ENCODE results near the gene ZNF695. TPM values are rescaled to one million over a fixed set of nuclear protein-coding genes. Genes with fewer than 3 reads are reported as not detected.

The ZNF695 gene
- total RNA-seq, 1 experiment from 2014 or later = 19.7 TPM

GRCh38 chr1:246987083-246987690 lies 20.7 kb downstream of the ZNF695 start:
- no peak overlapping the region for H3K4me3 ChIP-seq
- DNase-seq = peak in 1 of 2 experiments; percentile 13
- H3K36me3 ChIP-seq = peaks cover 68% of the 10 kb centered on the region
- H3K27me3 ChIP-seq = no peaks in the 10 kb centered on the region
- peaks cover 46% of the 10 kb centered on the region for H3K9me3 ChIP-seq (replicated peaks)
- no peaks in the 10 kb centered on the region for H3K4me1 ChIP-seq
- H3K27ac ChIP-seq = no peak overlapping the region

- H3K27me3 ChIP-seq = no peaks in the 10 kb centered on the region
- peaks cover 17% of the 10 kb centered on the region; the same call in 1 of the 2 replicates for H3K9me3 ChIP-seq (replicated peaks)
- no peak overlapping the region for H3K4me3 ChIP-seq
- no peak overlapping the region for H3K27ac ChIP-seq
- no peaks in the 10 kb centered on the region for H3K4me1 ChIP-seq
- no peak for DNase-seq
- peaks cover 44% of the 10 kb centered on the region for H3K36me3 ChIP-seq
Observed at GRCh38 chr1:246978785-246979184, 29.1 kb downstream of the ZNF695 start.

GRCh38 chr1:246978281-246978680 lies 29.6 kb downstream of the ZNF695 start:
- DNase-seq = no peak
- peaks cover 20% of the 10 kb centered on the region; the same call in 1 of the 2 replicates for H3K9me3 ChIP-seq (replicated peaks)
- no peak overlapping the region for H3K27ac ChIP-seq
- no peaks in the 10 kb centered on the region for H3K27me3 ChIP-seq
- no peak overlapping the region for H3K4me3 ChIP-seq
- H3K36me3 ChIP-seq = peaks cover 41% of the 10 kb centered on the region
- no peaks in the 10 kb centered on the region for H3K4me1 ChIP-seq

GRCh38 chr1:246971969-246972368 lies 35.9 kb downstream of the ZNF695 start:
- H3K27me3 ChIP-seq = no peaks in the 10 kb centered on the region
- no peaks in the 10 kb centered on the region for H3K4me1 ChIP-seq

GRCh38 chr1:246971090-246971721 lies 36.7 kb downstream of the ZNF695 start:
- Histone ChIP-seq H3K4me1 (no peaks in the 10 kb centered on the region), H3K27ac (no peak overlapping the region), H3K9me3 (replicated peaks) (peaks cover 9% of the 10 kb centered on the region; the same call in 1 of the 2 replicates), H3K36me3 (no peaks in the 10 kb centered on the region), H3K27me3 (no peaks in the 10 kb centered on the region), H3K4me3 (no peak overlapping the region)
- DNase-seq = peak; percentile 35 to 64

More at GRCh38 chr1:246971969-246972368, 35.9 kb downstream of the ZNF695 start:
- Histone ChIP-seq H3K36me3 (0 out of 2 replicates have a peak, but pooled peaks cover 2% of the 10 kb centered on the region), H3K4me3 (no peak overlapping the region), H3K9me3 (replicated peaks) (peaks cover 9% of the 10 kb centered on the region; the same call in 1 of the 2 replicates), H3K27ac (no peak overlapping the region)
- no peak for DNase-seq

- Histone ChIP-seq H3K27me3 (no peaks in the 10 kb centered on the region), H3K4me3 (no peak overlapping the region), H3K4me1 (no peaks in the 10 kb centered on the region), H3K36me3 (no peaks in the 10 kb centered on the region; the same call in 1 of the 2 replicates), H3K27ac (no peak overlapping the region), H3K9me3 (replicated peaks) (peaks cover 3% of the 10 kb centered on the region; the same call in 1 of the 2 replicates)
- DNase-seq = no peak
Observed at GRCh38 chr1:246969621-246970020, 38.2 kb downstream of the ZNF695 start.

GRCh38 chr1:246966502-246966901 lies 41.4 kb downstream of the ZNF695 start:
- no peak overlapping the region for H3K27ac ChIP-seq
- H3K36me3 ChIP-seq = no peaks in the 10 kb centered on the region; the same call in 1 of the 2 replicates
- H3K4me3 ChIP-seq = no peak overlapping the region
- DNase-seq = no peak
- no peaks in the 10 kb centered on the region for H3K27me3 ChIP-seq
- H3K9me3 ChIP-seq (replicated peaks) = no peaks in the 10 kb centered on the region; the same call in 1 of the 2 replicates
- no peaks in the 10 kb centered on the region for H3K4me1 ChIP-seq

GRCh38 chr1:246959944-246960693 lies 47.7 kb downstream of the ZNF695 start:
- no peaks in the 10 kb centered on the region for H3K27me3 ChIP-seq
- no peaks in the 10 kb centered on the region for H3K4me1 ChIP-seq
- no peak for DNase-seq
- no peak overlapping the region for H3K4me3 ChIP-seq
- H3K27ac ChIP-seq = no peak overlapping the region
- no peaks in the 10 kb centered on the region for H3K9me3 ChIP-seq (replicated peaks)
- peaks cover 11% of the 10 kb centered on the region for H3K36me3 ChIP-seq

- Histone ChIP-seq H3K4me1 (no peaks in the 10 kb centered on the region), H3K27me3 (no peaks in the 10 kb centered on the region), H3K9me3 (replicated peaks) (no peaks in the 10 kb centered on the region), H3K27ac (no peak overlapping the region), H3K4me3 (no peak overlapping the region), H3K36me3 (peaks cover 7% of the 10 kb centered on the region)
- no peak for DNase-seq
Observed at GRCh38 chr1:246954126-246954525, 53.7 kb downstream of the ZNF695 start.

- H3K27me3 ChIP-seq = no peaks in the 10 kb centered on the region
- H3K9me3 ChIP-seq (replicated peaks) = no peaks in the 10 kb centered on the region
- H3K4me1 ChIP-seq = no peaks in the 10 kb centered on the region
- no peak for DNase-seq
- no peaks in the 10 kb centered on the region; the same call in 1 of the 2 replicates for H3K36me3 ChIP-seq
- no peak overlapping the region for H3K27ac ChIP-seq
- H3K4me3 ChIP-seq = no peak overlapping the region
Observed at GRCh38 chr1:246951413-246951812, 56.4 kb downstream of the ZNF695 start.

- no peaks in the 10 kb centered on the region for H3K9me3 ChIP-seq (replicated peaks)
- no peak overlapping the region for H3K4me3 ChIP-seq
Observed at GRCh38 chr1:246949956-246950355, 57.9 kb downstream of the ZNF695 start.

GRCh38 chr1:246947255-246947654 lies 60.6 kb downstream of the ZNF695 start:
- H3K4me3 ChIP-seq = no peak overlapping the region
- H3K9me3 ChIP-seq (replicated peaks) = no peaks in the 10 kb centered on the region
- H3K4me1 ChIP-seq = no peaks in the 10 kb centered on the region
- no peaks in the 10 kb centered on the region for H3K36me3 ChIP-seq
- DNase-seq = no peak
- no peak overlapping the region for H3K27ac ChIP-seq
- no peaks in the 10 kb centered on the region for H3K27me3 ChIP-seq

More at GRCh38 chr1:246949956-246950355, 57.9 kb downstream of the ZNF695 start:
- DNase-seq = no peak
- Histone ChIP-seq H3K4me1 (no peaks in the 10 kb centered on the region), H3K36me3 (no peaks in the 10 kb centered on the region), H3K27ac (no peak overlapping the region), H3K27me3 (no peaks in the 10 kb centered on the region)

GRCh38 chr1:246946366-246946765 lies 61.5 kb downstream of the ZNF695 start:
- no peak for DNase-seq
- no peaks in the 10 kb centered on the region for H3K4me1 ChIP-seq
- H3K9me3 ChIP-seq (replicated peaks) = no peaks in the 10 kb centered on the region
- H3K27me3 ChIP-seq = no peaks in the 10 kb centered on the region
- H3K4me3 ChIP-seq = no peak overlapping the region
- H3K27ac ChIP-seq = no peak overlapping the region
- no peaks in the 10 kb centered on the region for H3K36me3 ChIP-seq
